ENCODE measurements around the gene RCSD1. TPM values are rescaled to one million over a fixed set of nuclear protein-coding genes. Genes with fewer than 3 reads are reported as not detected.

The RCSD1 gene
- total and polyA plus RNA-seq, 2 donors (not counting 3 experiments of a cell fraction or from before 2014, with no cell fraction given) = 0.08 to 1.00 TPM

- Histone ChIP-seq H2AFZ (ENCODE audit: low read depth, low read length) (no peak overlapping the region), H3K4me1 (ENCODE audit: control insufficient read depth, extremely low read depth, insufficient read depth, low read length) (peaks cover 2% of the 10 kb centered on the region), H3K79me2 (ENCODE audit: control insufficient read depth, insufficient read depth, low read length) (peaks cover 44% of the 10 kb centered on the region), H4K20me1 (replicated peaks; ENCODE audit: control insufficient read depth, extremely low read depth, insufficient read depth, low read length) (no peaks in the 10 kb centered on the region), H3K9me1 (replicated peaks; ENCODE audit: control insufficient read depth, extremely low read depth, insufficient read depth, low read length) (no peaks in the 10 kb centered on the region), H3K27ac (ENCODE audit: insufficient read depth, low read depth, low read length) (no peak overlapping the region), H3K4me3 (replicated peaks in 1 of 3; ENCODE audit: insufficient read depth in 1 of 3, low read depth in 1 of 3, low read length in 3 of 3) (no peak overlapping the region), H3K9me3 (replicated peaks; ENCODE audit: control insufficient read depth, insufficient read depth, low read length) (no peaks in the 10 kb centered on the region), H3K4me2 (ENCODE audit: insufficient read depth, low read length) (no peak overlapping the region), H3K27me3 (ENCODE audit: control insufficient read depth in 2 of 2, insufficient read depth in 2 of 2, low read length in 2 of 2) (no peaks in the 10 kb centered on the region), H3K36me3 (ENCODE audit: control insufficient read depth in 2 of 2, extremely low read depth in 1 of 2, insufficient read depth in 2 of 2, low read length in 2 of 2) (no peaks in the 10 kb centered on the region), H3K9ac (replicated peaks; ENCODE audit: extremely low read depth, insufficient read depth, low read length) (no peak overlapping the region)
- DNase-seq (ENCODE audit: low read depth, low spot score) (no peak), FAIRE-seq (no peak)
- dilution Hi-C loops (cut with MboI; ENCODE audit: extremely low pct_ligation_motif_present, low sequenced_read_pairs) = no loop called here
- BruUV-seq (replicated peaks) = no TSS peak
- no peak for TF ChIP-seq GATA2 (IDR thresholded peaks at IDR 0.05; ENCODE audit: insufficient read depth, insufficient read length, low read depth, low read length)
- no peak for TF ChIP-seq POLR2A (IDR thresholded peaks at IDR 0.05; ENCODE audit: low read depth, low read length)
- no peak for TF ChIP-seq POLR2AphosphoS5 (IDR thresholded peaks at IDR 0.05; ENCODE audit: insufficient read depth, low read depth, low read length)
- no peak for TF ChIP-seq MAX (IDR thresholded peaks at IDR 0.05; ENCODE audit: insufficient read depth, insufficient read length)
- no peak for TF ChIP-seq MYC (IDR thresholded peaks at IDR 0.05; ENCODE audit: low read depth, low read length)
- TF ChIP-seq FOS (IDR thresholded peaks at IDR 0.05; ENCODE audit: borderline replicate concordance, insufficient read depth, low read length) = no peak
- TF ChIP-seq JUN (IDR thresholded peaks at IDR 0.05; ENCODE audit: borderline replicate concordance, insufficient read depth, insufficient read length, low read depth) = no peak
- no peak for TF ChIP-seq CTCF (IDR thresholded peaks at IDR 0.05; ENCODE audit: extremely low read depth in 1 of 2, insufficient read depth in 1 of 2, low read depth in 1 of 2, low read length in 2 of 2)
- TF ChIP-seq EZH2 (IDR thresholded peaks at IDR 0.05; ENCODE audit: borderline replicate concordance, low read depth, low read length, severe bottlenecking) = no peak
- ChIA-PET CTCF (interaction anchor here (0.5 to 1.1 kb wide), 2 partner anchors 62 to 80 kb away, joined by 3 read pairs; no protein-coding TSS in a partner anchor), POLR2A (no interaction called here)
- intact Hi-C loops (cut with micrococcal nuclease) = no loop called here
Measured at GRCh38 chr1:167749741-167750140, 119.7 kb downstream of the RCSD1 start.
